Tibial nerve (tissue), 4 donors: ENCODE data around the gene PPP4R3A. TPM values are rescaled to one million over a fixed set of nuclear protein-coding genes. Genes with fewer than 3 reads are reported as not detected.
A peak's percentile ranks its signal among the peaks of the same experiment; 100 is the strongest.

Experiments used
- DNase-seq, 2 donors: peaks; one replicate each; pipeline ENCODE4 v3.0.0-alpha.2; 2019; ENCODE audit warnings: low spot score in 2 of 2
- H3K27ac ChIP-seq, 4 donors: fragments of 200-600 bp; sonication (generic) in 3 of 4; one replicate each; pipeline ENCODE4 v1.5.1; 2017 to 2019; ENCODE audit warnings: mild to moderate bottlenecking in 1 of 4
- H3K27me3 ChIP-seq, 2 donors: fragments of 200-600 bp; sonication (generic) in 1 of 2; one replicate each; pipeline versions ENCODE4 v1.5.1 to v1.6.0; 2017 to 2019
- H3K36me3 ChIP-seq, 3 donors: fragments of 200-600 bp; sonication (generic); one replicate each; pipeline ENCODE4 v1.5.1; 2018 to 2019
- H3K4me1 ChIP-seq, 4 donors: fragments of 200-600 bp; sonication (generic) in 3 of 4; one replicate each; pipeline ENCODE4 v1.5.1; 2017 to 2019
- H3K4me3 ChIP-seq, 4 donors: fragments of 200-600 bp; sonication (generic) in 3 of 4; one replicate each; pipeline ENCODE4 v1.5.1; 2017 to 2019; ENCODE audit warnings: mild to moderate bottlenecking in 1 of 4, moderate library complexity in 1 of 4
- H3K9me3 ChIP-seq, 4 donors: fragments of 200-600 bp; sonication (generic) in 3 of 4; one replicate each; pipeline ENCODE4 v1.5.1; 2017 to 2019
- CTCF ChIP-seq, 5 experiments: fragments of 200-600 bp in 3 of 5; fragments of 450-650 bp in 2 of 5; sonication (generic) in 3 of 5; IDR thresholded peaks; one replicate each; pipeline ENCODE4 v1.5.1; 2016 to 2019; ENCODE audit warnings: antibody characterized with exemption in 5 of 5, mild to moderate bottlenecking in 3 of 5, moderate library complexity in 2 of 5
- EP300 ChIP-seq, 2 donors: sonication (generic); formaldehyde crosslinking; IDR thresholded peaks; one replicate each; pipeline ENCODE4 v1.6.1; 2017; ENCODE audit warnings: antibody characterized with exemption in 2 of 2, mild to moderate bottlenecking in 1 of 2
- POLR2A ChIP-seq, 2 donors: fragments of 450-650 bp; IDR thresholded peaks; one replicate each; pipeline ENCODE4 v1.6.1; 2017; ENCODE audit warnings: antibody characterized with exemption in 2 of 2, mild to moderate bottlenecking in 2 of 2, moderate library complexity in 2 of 2
- WGBS, 2 donors: methylation state at CpG; one replicate each; pipeline ENCODE4 v1.1.5; 2018; 5-methylcytosine and 5-hydroxymethylcytosine counted together
- total RNA-seq, 4 donors: library from RNA; depleted of rRNA; stranded (reverse); fragments of >200 nt; gene quantifications; one replicate each; pipeline ENCODE4 v1.1.0, GENCODE V29; 2016

Gene PPP4R3A
- 100 to 1,000 TPM in 1 of 4 donors, 10 to 100 TPM in 3; 63.3 to 104 (median 80.2) TPM for total RNA-seq

DNA sequence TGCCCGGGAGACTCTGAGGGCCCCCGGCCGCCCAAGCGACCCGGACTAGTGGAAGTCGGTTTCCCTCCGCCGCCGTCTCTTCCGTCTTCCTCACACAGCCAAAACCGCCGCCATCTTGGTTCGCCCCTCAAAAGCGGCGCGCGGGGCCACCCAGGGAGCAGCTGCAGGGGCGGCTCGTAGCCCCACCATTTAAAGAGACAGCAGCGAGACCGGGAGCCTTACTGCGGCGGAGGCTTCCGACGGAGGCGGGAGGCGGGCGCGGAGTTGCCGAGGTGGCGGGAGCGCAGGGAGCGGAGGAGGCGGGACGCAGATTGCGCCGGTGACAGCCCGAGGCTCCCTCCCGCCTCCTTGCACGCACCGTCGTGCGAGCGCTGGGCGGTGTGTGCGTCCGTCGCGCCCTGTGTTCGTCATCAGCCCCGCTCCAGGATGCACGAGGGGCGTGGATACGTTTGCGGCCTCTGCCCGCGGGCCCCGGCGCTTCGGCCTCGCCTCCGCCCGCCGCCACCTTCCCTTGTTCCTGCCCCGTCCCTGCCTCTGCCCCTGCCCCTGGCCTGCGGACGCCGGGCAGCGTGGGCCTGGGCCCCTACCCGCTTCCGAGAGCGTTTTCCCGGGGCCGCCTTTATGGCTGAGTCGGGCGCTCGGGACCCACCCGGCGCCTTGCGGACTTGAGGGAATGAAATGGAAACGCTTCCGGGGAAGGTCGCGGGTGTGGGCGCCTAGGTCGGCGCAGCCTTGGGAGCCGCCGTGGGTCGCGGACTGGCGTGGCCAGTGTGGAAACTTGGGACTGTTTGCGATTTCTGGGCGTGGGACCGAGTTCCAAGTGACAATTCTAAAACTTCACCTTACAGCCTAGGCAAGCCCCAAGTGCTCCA lies at the start of gene PPP4R3A:
TSS of gene PPP4R3A (minus strand) at position 140 of the 872 bp plus-strand sequence. CDS start 663 bp downstream, outside the sequence.
- Histone ChIP-seq H3K9me3 (no peaks in the 10 kb centered on the region), H3K27me3 (no peaks in the 10 kb centered on the region), H3K27ac (peak within 1 kb of the TSS; percentile 94 to 99 (median 98)), H3K4me3 (peak within 1 kb of the TSS; percentile 75 to 99 (median 89)), H3K4me1 (peaks cover 0 to 40% (median 16%) of the 10 kb centered on the region in 4 donors), H3K36me3 (no peaks in the 10 kb centered on the region)
- WGBS, 2 donors: 0 to 2% methylated on average over 37 to 92 of the region's 95 CpGs
- DNase-seq: peak; percentile 81 to 86
- TF ChIP-seq EP300 (IDR thresholded peaks at IDR 0.05): peak; percentile 81 to 98
- TF ChIP-seq CTCF (IDR thresholded peaks at IDR 0.05): peak in 1 of 5 experiments; percentile 51
- TF ChIP-seq POLR2A (IDR thresholded peaks at IDR 0.05): peak; percentile 67 to 79

GRCh38 chr14:91555531-91555930 lies 45.4 kb upstream of the PPP4R3A start:
- Histone ChIP-seq H3K27me3 (no peaks in the 10 kb centered on the region), H3K27ac (no peak overlapping the region), H3K4me3 (no peak overlapping the region), H3K36me3 (no peaks in the 10 kb centered on the region), H3K4me1 (no peaks in the 10 kb centered on the region), H3K9me3 (peaks cover 0 to 8% (median 0%) of the 10 kb centered on the region in 4 donors)
- DNase-seq: no peak
- TF ChIP-seq EP300 (IDR thresholded peaks at IDR 0.05): no peak
- TF ChIP-seq CTCF (IDR thresholded peaks at IDR 0.05): no peak
- TF ChIP-seq POLR2A (IDR thresholded peaks at IDR 0.05): no peak
- WGBS, 2 donors: 73 to 86% methylated on average over 2 of the region's 2 CpGs

- 89 to 90% methylated on average over 8 to 10 of the region's 11 CpGs for WGBS, 2 donors
- H3K27me3 ChIP-seq: no peaks in the 10 kb centered on the region
- no peak for DNase-seq
- no peaks in the 10 kb centered on the region for H3K4me1 ChIP-seq
- H3K9me3 ChIP-seq: peaks cover 0 to 8% (median 0%) of the 10 kb centered on the region in 4 donors
- TF ChIP-seq EP300 (IDR thresholded peaks at IDR 0.05): no peak
- H3K4me3 ChIP-seq: no peak overlapping the region
- H3K27ac ChIP-seq: no peak overlapping the region
- no peaks in the 10 kb centered on the region for H3K36me3 ChIP-seq
Observed at GRCh38 chr14:91554535-91555332, 44.6 kb upstream of the PPP4R3A start.

GRCh38 chr14:91548108-91548507 lies 38.0 kb upstream of the PPP4R3A start:
- no peak for TF ChIP-seq CTCF (IDR thresholded peaks at IDR 0.05)
- no peak for TF ChIP-seq EP300 (IDR thresholded peaks at IDR 0.05)
- TF ChIP-seq POLR2A (IDR thresholded peaks at IDR 0.05): no peak
- no peaks in the 10 kb centered on the region for H3K36me3 ChIP-seq
- 78 to 87% methylated on average over 3 of the region's 3 CpGs for WGBS, 2 donors
- no peak for DNase-seq
- H3K27ac ChIP-seq: no peak overlapping the region
- H3K4me3 ChIP-seq: no peak overlapping the region
- H3K4me1 ChIP-seq: no peaks in the 10 kb centered on the region
- H3K27me3 ChIP-seq: no peaks in the 10 kb centered on the region
- no peaks in the 10 kb centered on the region for H3K9me3 ChIP-seq

DNA sequence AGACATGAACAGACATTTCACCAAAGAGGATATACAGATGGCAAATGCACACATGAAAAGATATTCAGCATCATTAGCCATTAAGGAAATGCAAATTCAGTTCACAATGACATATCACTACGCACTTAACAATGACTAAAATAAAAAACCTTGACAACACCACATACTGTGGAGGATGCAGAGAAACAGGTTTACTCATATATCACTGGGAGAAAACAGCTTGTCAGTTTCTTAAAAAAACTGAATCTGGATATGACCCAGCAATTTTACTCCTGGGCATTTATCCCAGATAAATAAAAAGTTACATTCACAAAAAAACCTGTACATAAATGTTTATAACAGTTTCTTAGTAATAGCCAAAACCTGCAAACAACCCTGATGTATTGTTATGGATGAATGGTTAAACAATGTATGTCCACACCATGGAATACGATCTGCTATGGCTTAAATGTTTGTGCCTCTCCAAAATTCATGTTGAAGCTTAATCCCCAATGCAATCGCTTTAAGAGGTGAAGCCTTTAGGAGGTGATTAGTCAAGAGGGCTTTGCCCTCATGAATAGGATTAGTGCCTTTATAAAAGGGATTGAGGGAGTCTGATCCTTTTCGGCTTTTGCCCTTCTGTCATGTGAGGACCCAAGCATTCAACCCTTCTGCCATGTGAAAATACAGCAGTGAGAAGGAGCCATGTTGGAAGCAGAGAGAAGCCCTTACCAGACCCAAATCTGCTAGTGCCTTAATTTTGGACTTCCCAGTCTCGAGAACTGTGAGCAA lies 36.0 kb upstream of the PPP4R3A start:
- peaks cover 0 to 11% (median 3%) of the 10 kb centered on the region in 4 donors for H3K9me3 ChIP-seq
- TF ChIP-seq CTCF (IDR thresholded peaks at IDR 0.05): no peak
- no peak for TF ChIP-seq EP300 (IDR thresholded peaks at IDR 0.05)
- TF ChIP-seq POLR2A (IDR thresholded peaks at IDR 0.05): no peak
- no peaks in the 10 kb centered on the region for H3K27me3 ChIP-seq
- WGBS, 2 donors: 70 to 73% methylated on average over 5 of the region's 5 CpGs
- DNase-seq: no peak
- H3K36me3 ChIP-seq: no peaks in the 10 kb centered on the region
- H3K4me1 ChIP-seq: no peaks in the 10 kb centered on the region
- H3K4me3 ChIP-seq: no peak overlapping the region
- H3K27ac ChIP-seq: no peak overlapping the region
